Epidermal melanocyte (primary cell): ENCODE data around the gene PDZD8.
"Not testable (repeated sequence)": the region's sequence is repeated elsewhere in the genome, so short reads cannot be mapped to it uniquely, and the experiment has no call there.

ENCODE experiments used
- DNase-seq: peaks from one replicate; pipeline ENCODE4 v3.0.0; 2011; ENCODE audit warnings: low spot score; ENCODE audit not compliant: insufficient read length

The PDZD8 gene

GRCh38 chr10:117348236-117348635 is 27.0 kb downstream of the PDZD8 start:
- no peak for DNase-seq

GRCh38 chr10:117346574-117346973 is 28.7 kb downstream of the PDZD8 start:
- DNase-seq, result no peak

GRCh38 chr10:117345143-117345542 is 30.1 kb downstream of the PDZD8 start:
- no peak for DNase-seq

GRCh38 chr10:117342641-117343040 is 32.6 kb downstream of the PDZD8 start:
- no peak for DNase-seq

- no peak for DNase-seq
Observed at GRCh38 chr10:117341061-117341460, 34.2 kb downstream of the PDZD8 start.

- DNase-seq, result no peak
Observed at GRCh38 chr10:117339979-117340378, 35.3 kb downstream of the PDZD8 start.

- no peak for DNase-seq
Observed at GRCh38 chr10:117339578-117339977, 35.7 kb downstream of the PDZD8 start.

- no peak for DNase-seq
Observed at GRCh38 chr10:117334926-117335325, 40.3 kb downstream of the PDZD8 start.

- DNase-seq, result no peak
Observed at GRCh38 chr10:117334066-117334465, 41.2 kb downstream of the PDZD8 start.

GRCh38 chr10:117327262-117327661 is 48.0 kb downstream of the PDZD8 start:
- no peak for DNase-seq

- DNase-seq, result no peak
Observed at GRCh38 chr10:117324367-117324766, 50.9 kb downstream of the PDZD8 start.

- DNase-seq, result no peak
Observed at GRCh38 chr10:117322260-117322659, 53.0 kb downstream of the PDZD8 start.

- no peak for DNase-seq
Observed at GRCh38 chr10:117320050-117320665, 55.1 kb downstream of the PDZD8 start.

GRCh38 chr10:117318909-117319308 is 56.3 kb downstream of the PDZD8 start:
- no peak for DNase-seq

GRCh38 chr10:117316701-117317100 is 58.5 kb downstream of the PDZD8 start:
- no peak for DNase-seq

GRCh38 chr10:117313641-117314040 is 61.6 kb downstream of the PDZD8 start:
- DNase-seq, result no peak

- no peak for DNase-seq
Observed at GRCh38 chr10:117312430-117312829, 62.8 kb downstream of the PDZD8 start.

GRCh38 chr10:117311261-117311660 is 64.0 kb downstream of the PDZD8 start:
- no peak for DNase-seq

GRCh38 chr10:117306674-117307073 is 68.6 kb downstream of the PDZD8 start:
- no peak for DNase-seq

GRCh38 chr10:117303451-117303850 is 71.8 kb downstream of the PDZD8 start:
- not testable (repeated sequence) for DNase-seq

GRCh38 chr10:117300671-117301070 is 74.6 kb downstream of the PDZD8 start:
- no peak for DNase-seq

- DNase-seq, result no peak
Observed at GRCh38 chr10:117299435-117299834, 75.8 kb downstream of the PDZD8 start.

GRCh38 chr10:117298219-117298618 is 77.0 kb downstream of the PDZD8 start:
- no peak for DNase-seq

- DNase-seq, result no peak
Observed at GRCh38 chr10:117294735-117295134, 80.5 kb downstream of the PDZD8 start.
